H9 (cell line): ENCODE results near the gene CSNK1A1. TPM values are rescaled to one million over a fixed set of nuclear protein-coding genes. Genes with fewer than 3 reads are reported as not detected.

Experiments used
- DNase-seq: peaks from one replicate; pipeline ENCODE4 v3.0.0-alpha.2; 2017
- H2AFZ ChIP-seq: one replicate; pipeline ENCODE4 v1.6.1; 2013; ENCODE audit warnings: mild to moderate bottlenecking, low read length, control low read depth, moderate library complexity
- H2AK5ac ChIP-seq: 2 replicates; pipeline ENCODE4 v1.6.1; 2013; ENCODE audit warnings: low read length, control low read depth, mixed read lengths; ENCODE audit not compliant: insufficient read length
- H2BK120ac ChIP-seq: one replicate; pipeline ENCODE4 v1.6.1; 2013; ENCODE audit warnings: low read depth, mild to moderate bottlenecking, low read length, control low read depth, inconsistent platforms; ENCODE audit not compliant: poor library complexity, severe bottlenecking
- H2BK12ac ChIP-seq: 2 replicates; pipeline ENCODE4 v1.6.1; 2013; ENCODE audit warnings: low read length, control low read depth, mixed read lengths, low read depth; ENCODE audit not compliant: insufficient read length
- H2BK15ac ChIP-seq: 2 replicates; pipeline ENCODE4 v1.6.1; 2013; ENCODE audit warnings: low read depth, low read length, control low read depth
- H2BK20ac ChIP-seq: one replicate; pipeline ENCODE4 v1.6.1; 2013; ENCODE audit warnings: low read depth, mild to moderate bottlenecking, low read length, control low read depth, inconsistent platforms; ENCODE audit not compliant: poor library complexity, severe bottlenecking
- H2BK5ac ChIP-seq: 2 replicates; pipeline ENCODE4 v1.6.1; 2013; ENCODE audit warnings: low read length, control low read depth, mixed read lengths; ENCODE audit not compliant: insufficient read length
- H3K14ac ChIP-seq: 2 replicates; pipeline ENCODE4 v1.6.1; 2013; ENCODE audit warnings: low read length, control low read depth; ENCODE audit not compliant: insufficient read depth
- H3K18ac ChIP-seq: 2 replicates; pipeline ENCODE4 v1.6.1; 2013; ENCODE audit warnings: low read depth, mild to moderate bottlenecking, mixed read lengths, low read length, control low read depth; ENCODE audit not compliant: insufficient read length
- H3K23ac ChIP-seq: 2 replicates; pipeline ENCODE4 v1.6.1; 2013; ENCODE audit warnings: low read length, control low read depth, mixed read lengths, low read depth; ENCODE audit not compliant: insufficient read length
- H3K23me2 ChIP-seq: 2 replicates; pipeline ENCODE4 v1.6.1; 2013; ENCODE audit warnings: low read depth, mild to moderate bottlenecking, mixed read lengths, low read length, control low read depth; ENCODE audit not compliant: insufficient read length, poor library complexity, severe bottlenecking
- H3K27ac ChIP-seq: 2 replicates; pipeline ENCODE4 v1.5.1; 2013; ENCODE audit warnings: low read length, control low read depth, mixed read lengths, low read depth; ENCODE audit not compliant: insufficient read length
- H3K27me3 ChIP-seq: 2 replicates; pipeline ENCODE4 v1.6.1; 2013; ENCODE audit warnings: low read length, control low read depth, inconsistent platforms; ENCODE audit not compliant: insufficient read depth
- H3K4ac ChIP-seq: 2 replicates; pipeline ENCODE4 v1.6.1; 2013; ENCODE audit warnings: low read depth, mild to moderate bottlenecking, control low read depth, inconsistent platforms, low read length, moderate library complexity
- H3K4me1 ChIP-seq: 2 replicates; pipeline ENCODE4 v1.6.1; 2013; ENCODE audit warnings: low read length, control low read depth, inconsistent platforms; ENCODE audit not compliant: insufficient read depth
- H3K4me2 ChIP-seq: 2 replicates; pipeline ENCODE4 v1.6.1; 2013; ENCODE audit warnings: low read length, control low read depth, mixed read lengths; ENCODE audit not compliant: insufficient read length, insufficient read depth
- H3K56ac ChIP-seq: 2 replicates; pipeline ENCODE4 v1.6.1; 2013; ENCODE audit warnings: low read depth, mild to moderate bottlenecking, mixed read lengths, low read length, control low read depth; ENCODE audit not compliant: insufficient read length
- H3K79me1 ChIP-seq: 2 replicates; pipeline ENCODE4 v1.6.1; 2013; ENCODE audit warnings: low read depth, mild to moderate bottlenecking, moderate library complexity, low read length, control low read depth, inconsistent platforms; ENCODE audit not compliant: insufficient read depth, poor library complexity, severe bottlenecking
- H3K79me2 ChIP-seq: 2 replicates; pipeline ENCODE4 v1.6.1; 2013; ENCODE audit warnings: low read length, control low read depth, inconsistent platforms; ENCODE audit not compliant: insufficient read depth
- H3K9ac ChIP-seq: 2 replicates; pipeline ENCODE4 v1.6.1; 2013; ENCODE audit warnings: low read length, control low read depth, mixed read lengths; ENCODE audit not compliant: insufficient read length; ENCODE audit errors: extremely low read depth
- H3K9me3 ChIP-seq: one replicate; pipeline ENCODE4 v1.6.1; 2013; ENCODE audit warnings: low read depth, low read length, inconsistent platforms; ENCODE audit not compliant: control insufficient read depth
- H3T11ph ChIP-seq: one replicate; pipeline ENCODE4 v1.6.1; 2013; ENCODE audit warnings: mild to moderate bottlenecking, low read length, control low read depth, inconsistent platforms
- H4K20me1 ChIP-seq: one replicate; pipeline ENCODE4 v1.6.1; 2013; ENCODE audit not compliant: control insufficient read depth, insufficient read length, insufficient read depth
- H4K5ac ChIP-seq: 2 replicates; pipeline ENCODE4 v1.6.1; 2013; ENCODE audit warnings: low read depth, mild to moderate bottlenecking, mixed read lengths, low read length, control low read depth; ENCODE audit not compliant: insufficient read length
- H4K8ac ChIP-seq: replicated peaks from 2 replicates; pipeline ENCODE4 v1.6.1; 2013; ENCODE audit warnings: low read length, control low read depth, mixed read lengths, low read depth; ENCODE audit not compliant: insufficient read length
- H4K91ac ChIP-seq: 2 replicates; pipeline ENCODE4 v1.6.1; 2013; ENCODE audit warnings: low read depth, mild to moderate bottlenecking, moderate library complexity, mixed read lengths, low read length, control low read depth; ENCODE audit not compliant: insufficient read length
- H3K27ac Mint-ChIP-seq, 3 experiments: 2 replicates in 2 of 3; 3 replicates in 1 of 3; pipeline ENCODE4 v1.8.0; 2020 to 2021; ENCODE audit warnings: mixed read lengths in 3 of 3, mild to moderate bottlenecking in 1 of 3, moderate library complexity in 1 of 3
- H3K27me3 Mint-ChIP-seq: 2 replicates; pipeline ENCODE4 v1.8.0; 2021; ENCODE audit warnings: low read depth, mild to moderate bottlenecking, moderate library complexity, mixed read lengths
- H3K36me3 Mint-ChIP-seq, 3 experiments: 2 replicates in 2 of 3; 3 replicates in 1 of 3; pipeline ENCODE4 v1.8.0; 2020 to 2021; ENCODE audit warnings: low read depth in 3 of 3, mixed read lengths in 3 of 3; ENCODE audit not compliant: insufficient read depth in 1 of 3
- H3K4me1 Mint-ChIP-seq, 2 experiments: 2 replicates each; pipeline ENCODE4 v1.8.0; 2020; ENCODE audit warnings: mixed read lengths in 2 of 2
- H3K4me3 Mint-ChIP-seq, 2 experiments: 2 replicates in 1 of 2; 3 replicates in 1 of 2; pipeline ENCODE4 v1.8.0; 2020 to 2021; ENCODE audit warnings: mild to moderate bottlenecking in 2 of 2, mixed read lengths in 2 of 2, moderate library complexity in 1 of 2
- H3K9me3 Mint-ChIP-seq, 2 experiments: 2 replicates in 1 of 2; 3 replicates in 1 of 2; pipeline ENCODE4 v1.8.0; 2020; ENCODE audit warnings: mild to moderate bottlenecking in 2 of 2, mixed read lengths in 2 of 2, moderate library complexity in 1 of 2
- CTCF ChIP-seq: fragments of 200-600 bp; sonication (generic); conservative IDR thresholded peaks from 3 replicates; pipeline ENCODE4 v1.8.0; 2021; ENCODE audit warnings: antibody characterized with exemption, mild to moderate bottlenecking
- WGBS: extraction: QIAGEN DNeasy Blood & Tissue Kit; methylation state at CpG from one replicate; pipeline ENCODE4 v1.1.7; 2013; ENCODE audit warnings: missing lambda C conversion rate, low lambda C conversion rate, mixed read lengths; ENCODE audit not compliant: insufficient read length; ENCODE audit errors: extremely low coverage; 5-methylcytosine and 5-hydroxymethylcytosine counted together
- total RNA-seq: library from RNA; stranded (reverse); gene quantifications from 2 replicates; pipeline ENCODE4 v1.2.1, GENCODE V29; 2021

CSNK1A1 gene
- total RNA-seq, 1 experiment from 2014 or later = 310 TPM

DNA sequence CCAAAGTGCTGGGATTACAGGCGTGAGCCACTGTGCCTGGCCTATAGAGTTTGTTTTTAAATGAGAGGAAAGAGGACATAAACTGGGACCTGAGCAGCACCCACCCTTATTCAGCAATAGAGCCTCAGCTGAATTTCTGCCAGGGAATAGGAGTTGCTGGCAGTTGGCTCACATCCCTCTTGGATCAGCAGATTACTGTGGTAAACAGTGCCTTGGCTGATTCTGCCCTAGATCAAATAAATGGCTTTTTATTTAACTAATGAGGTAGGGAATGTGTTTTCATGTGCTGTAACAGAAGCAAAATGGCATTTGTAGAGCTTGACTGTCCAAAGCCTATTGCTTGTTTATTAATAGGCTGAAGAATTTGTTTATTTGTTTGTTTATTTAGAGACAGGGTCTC lies 32.2 kb upstream of the CSNK1A1 start:
- peaks cover 8% of the 10 kb centered on the region for H3K23me2 ChIP-seq
- no peak overlapping the region for H3K14ac ChIP-seq
- H4K20me1 ChIP-seq = no peaks in the 10 kb centered on the region
- H3K9me3 ChIP-seq = no peaks in the 10 kb centered on the region
- no peak overlapping the region for H3K27ac ChIP-seq
- DNase-seq = no peak
- H3K18ac ChIP-seq = no peak overlapping the region
- H3K4ac ChIP-seq = no peak overlapping the region
- H4K8ac ChIP-seq = no peak overlapping the region
- H3K36me3 Mint-ChIP-seq = no peaks in the 10 kb centered on the region
- H3K79me1 ChIP-seq = no peaks in the 10 kb centered on the region
- H2AFZ ChIP-seq = no peak overlapping the region
- H4K5ac ChIP-seq = no peak overlapping the region
- no peak overlapping the region for H3T11ph ChIP-seq
- no peak overlapping the region for H2BK5ac ChIP-seq
- no peak overlapping the region for H4K91ac ChIP-seq
- no peak overlapping the region for H3K4me3 Mint-ChIP-seq
- no peak overlapping the region for H3K9ac ChIP-seq
- peaks cover 3% of the 10 kb centered on the region for H3K27me3 ChIP-seq
- H2BK120ac ChIP-seq = no peak overlapping the region
- H3K27ac Mint-ChIP-seq = no peak overlapping the region; a peak in 1 of 7 replicates
- H3K4me2 ChIP-seq = no peak overlapping the region
- WGBS = no CpG with 5 or more reads among the region's 1 CpG
- H3K56ac ChIP-seq = no peak overlapping the region
- no peaks in the 10 kb centered on the region for H3K9me3 Mint-ChIP-seq
- H3K23ac ChIP-seq = no peak overlapping the region
- TF ChIP-seq CTCF = no peak
- no peak overlapping the region for H2BK20ac ChIP-seq
- H2BK15ac ChIP-seq = no peak overlapping the region
- H3K4me1 Mint-ChIP-seq = peaks cover 14 to 16% of the 10 kb centered on the region in 2 experiments
- no peak overlapping the region for H2BK12ac ChIP-seq
- H3K27me3 Mint-ChIP-seq = peaks cover 44% of the 10 kb centered on the region
- no peaks in the 10 kb centered on the region for H3K79me2 ChIP-seq
- H2AK5ac ChIP-seq = no peak overlapping the region
- no peaks in the 10 kb centered on the region for H3K4me1 ChIP-seq
